ENCODE measurements around the gene KCNAB3.

Gene KCNAB3

DNA sequence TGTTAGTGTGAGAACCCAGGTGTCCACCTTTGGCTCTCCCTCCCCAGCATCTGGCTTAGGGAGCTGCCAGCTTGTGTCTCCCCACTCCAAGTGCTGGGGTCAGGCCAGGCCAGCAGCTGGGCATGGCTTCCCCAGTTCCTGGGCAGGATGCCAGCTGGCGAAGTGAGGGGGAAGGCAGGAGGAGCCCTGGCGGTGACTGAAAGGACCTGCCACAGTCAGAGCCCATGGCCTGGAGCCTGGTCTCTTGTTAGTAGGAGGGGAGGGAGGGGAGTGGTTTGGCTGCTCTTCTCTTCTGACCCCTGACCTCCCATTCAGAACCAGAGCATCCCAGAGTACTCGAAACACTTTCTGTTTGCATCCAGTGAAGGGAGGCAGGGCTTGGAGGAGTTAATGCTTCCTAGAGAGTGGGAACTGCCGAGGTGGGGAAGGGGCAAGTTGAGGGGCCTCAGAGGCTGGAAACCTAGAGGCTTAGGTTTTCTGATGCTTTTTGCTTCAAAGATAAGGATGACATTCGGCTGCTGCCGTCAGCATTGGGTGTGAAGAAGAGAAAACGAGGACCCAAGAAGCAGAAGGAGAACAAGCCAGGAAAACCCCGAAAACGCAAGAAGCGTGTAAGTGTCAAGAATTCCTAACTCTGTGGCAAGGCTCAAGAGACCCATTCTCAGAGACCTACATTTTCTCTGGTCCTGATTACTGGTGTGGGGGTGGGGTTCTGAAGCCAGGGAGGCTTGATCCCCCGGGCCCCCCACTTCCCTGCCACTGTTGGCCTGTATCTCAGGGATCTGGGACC, 40.3 kb downstream of the KCNAB3 start (continued):
- 0 out of 2 replicates have a peak, but pooled peaks have one; percentile 40 for TF ChIP-seq ZEB2 (tag by site-specific recombination; IDR thresholded peaks at IDR 0.05)

DNA sequence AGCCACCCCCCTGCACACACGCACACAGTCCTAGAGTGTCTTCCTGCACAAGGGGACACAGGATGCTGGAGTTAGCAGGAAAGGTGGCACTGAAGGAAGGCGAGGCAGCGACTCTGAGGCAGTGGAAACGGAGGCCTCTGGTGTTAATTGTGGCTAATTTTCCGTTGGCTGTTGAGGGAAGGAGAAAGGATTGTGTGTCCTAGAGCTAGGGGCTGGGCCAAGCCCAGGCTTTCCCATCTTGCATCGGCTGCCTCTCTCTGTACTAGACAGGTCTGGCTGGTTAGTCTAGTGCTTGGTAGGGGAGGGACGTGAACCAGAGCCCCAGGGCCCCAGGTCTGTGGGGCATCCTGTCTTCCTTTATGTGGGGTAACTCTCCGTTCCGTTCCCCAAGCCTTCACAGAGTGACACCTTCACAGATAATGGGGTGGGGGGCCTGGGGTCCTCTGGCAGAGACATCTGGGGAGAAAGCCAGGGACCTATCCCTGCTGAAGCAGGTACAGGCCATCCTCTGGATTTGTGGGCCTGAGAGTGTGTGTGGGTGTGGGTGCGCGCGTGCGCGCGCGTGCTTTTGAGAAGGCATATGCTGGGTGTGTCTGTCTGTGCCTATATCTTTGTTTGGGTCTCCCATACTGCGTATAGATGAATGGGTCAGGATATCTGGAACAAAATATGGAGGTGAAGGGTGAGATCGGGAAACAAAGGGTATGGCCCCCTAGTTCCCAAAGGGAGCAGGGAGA, 41.3 kb downstream of the KCNAB3 start, which contains the start of gene CHD3:
CHD3 (plus strand) TSS at position 606 of the 737 bp plus-strand sequence. CDS start 212 bp downstream, outside the sequence.
- peak within 1 kb of the TSS; percentile 46 for H3K4me3 ChIP-seq (ENCODE audit: low read depth, low read length)
- H3K4me1 ChIP-seq (ENCODE audit: control insufficient read depth, insufficient read depth, low read length) = peaks cover 30% of the 10 kb centered on the region
- ChIA-PET POLR2A (interaction anchor here (1.1 to 1.6 kb wide), 3 partner anchors 22 to 43 kb away, joined by 3 to 8 read pairs (median 4); partner anchors contain the start of genes CNTROB, NAA38 and TRAPPC1), CTCF (interaction anchor here (0.6 to 2.4 kb wide), 10 partner anchors 10 to 173 kb away, joined by 3 to 8 read pairs (median 4); partner anchors contain the start of gene GUCY2D)
- H3K27ac ChIP-seq (ENCODE audit: extremely low read depth, low read depth, low read length) = peak within 1 kb of the TSS; percentile 100
- H3K9me3 ChIP-seq (ENCODE audit: control insufficient read depth, insufficient read depth, low read depth, low read length) = no peaks in the 10 kb centered on the region
- peaks cover 30 to 33% of the 10 kb centered on the region in 2 experiments for H3K36me3 ChIP-seq (ENCODE audit: control insufficient read depth in 2 of 2, insufficient read depth in 1 of 2, low read length in 2 of 2)
- TF ChIP-seq, protein P1, sequence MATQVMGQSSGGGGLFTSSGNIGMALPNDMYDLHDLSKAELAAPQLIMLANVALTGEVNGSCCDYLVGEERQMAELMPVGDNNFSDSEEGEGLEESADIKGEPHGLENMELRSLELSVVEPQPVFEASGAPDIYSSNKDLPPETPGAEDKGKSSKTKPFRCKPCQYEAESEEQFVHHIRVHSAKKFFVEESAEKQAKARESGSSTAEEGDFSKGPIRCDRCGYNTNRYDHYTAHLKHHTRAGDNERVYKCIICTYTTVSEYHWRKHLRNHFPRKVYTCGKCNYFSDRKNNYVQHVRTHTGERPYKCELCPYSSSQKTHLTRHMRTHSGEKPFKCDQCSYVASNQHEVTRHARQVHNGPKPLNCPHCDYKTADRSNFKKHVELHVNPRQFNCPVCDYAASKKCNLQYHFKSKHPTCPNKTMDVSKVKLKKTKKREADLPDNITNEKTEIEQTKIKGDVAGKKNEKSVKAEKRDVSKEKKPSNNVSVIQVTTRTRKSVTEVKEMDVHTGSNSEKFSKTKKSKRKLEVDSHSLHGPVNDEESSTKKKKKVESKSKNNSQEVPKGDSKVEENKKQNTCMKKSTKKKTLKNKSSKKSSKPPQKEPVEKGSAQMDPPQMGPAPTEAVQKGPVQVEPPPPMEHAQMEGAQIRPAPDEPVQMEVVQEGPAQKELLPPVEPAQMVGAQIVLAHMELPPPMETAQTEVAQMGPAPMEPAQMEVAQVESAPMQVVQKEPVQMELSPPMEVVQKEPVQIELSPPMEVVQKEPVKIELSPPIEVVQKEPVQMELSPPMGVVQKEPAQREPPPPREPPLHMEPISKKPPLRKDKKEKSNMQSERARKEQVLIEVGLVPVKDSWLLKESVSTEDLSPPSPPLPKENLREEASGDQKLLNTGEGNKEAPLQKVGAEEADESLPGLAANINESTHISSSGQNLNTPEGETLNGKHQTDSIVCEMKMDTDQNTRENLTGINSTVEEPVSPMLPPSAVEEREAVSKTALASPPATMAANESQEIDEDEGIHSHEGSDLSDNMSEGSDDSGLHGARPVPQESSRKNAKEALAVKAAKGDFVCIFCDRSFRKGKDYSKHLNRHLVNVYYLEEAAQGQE (tag by site-specific recombination; IDR thresholded peaks at IDR 0.05) = no peak
- TF ChIP-seq, protein P2, sequence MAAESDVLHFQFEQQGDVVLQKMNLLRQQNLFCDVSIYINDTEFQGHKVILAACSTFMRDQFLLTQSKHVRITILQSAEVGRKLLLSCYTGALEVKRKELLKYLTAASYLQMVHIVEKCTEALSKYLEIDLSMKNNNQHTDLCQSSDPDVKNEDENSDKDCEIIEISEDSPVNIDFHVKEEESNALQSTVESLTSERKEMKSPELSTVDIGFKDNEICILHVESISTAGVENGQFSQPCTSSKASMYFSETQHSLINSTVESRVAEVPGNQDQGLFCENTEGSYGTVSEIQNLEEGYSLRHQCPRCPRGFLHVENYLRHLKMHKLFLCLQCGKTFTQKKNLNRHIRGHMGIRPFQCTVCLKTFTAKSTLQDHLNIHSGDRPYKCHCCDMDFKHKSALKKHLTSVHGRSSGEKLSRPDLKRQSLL (tag by site-specific recombination; IDR thresholded peaks at IDR 0.05) = peak; percentile 59; the same call in 1 of the 2 replicates
- TF ChIP-seq ZNF23 (tag by site-specific recombination; IDR thresholded peaks at IDR 0.05; ENCODE audit: borderline replicate concordance) = no peak
- TF ChIP-seq ZNF169 (tag by site-specific recombination; IDR thresholded peaks at IDR 0.05) = no peak
- TF ChIP-seq ZNF501 (tag by site-specific recombination; IDR thresholded peaks at IDR 0.05) = no peak
- no peak for TF ChIP-seq ZNF843 (tag by site-specific recombination; IDR thresholded peaks at IDR 0.05)
- peak; percentile 10; the same call in 1 of the 2 replicates for TF ChIP-seq ZFHX2 (tag by site-specific recombination; conservative IDR thresholded peaks at IDR 0.05)
- TF ChIP-seq ZNF366 (tag by site-specific recombination; conservative IDR thresholded peaks at IDR 0.05) = no peak
- TF ChIP-seq OVOL3 (tag by site-specific recombination; IDR thresholded peaks at IDR 0.05) = no peak
- TF ChIP-seq GLI2 (tag by site-specific recombination; IDR thresholded peaks at IDR 0.05; ENCODE audit: borderline replicate concordance, low read depth) = no peak
- TF ChIP-seq ZNF132 (tag by site-specific recombination; IDR thresholded peaks at IDR 0.05; ENCODE audit: borderline replicate concordance) = no peak
- TF ChIP-seq, protein P3, sequence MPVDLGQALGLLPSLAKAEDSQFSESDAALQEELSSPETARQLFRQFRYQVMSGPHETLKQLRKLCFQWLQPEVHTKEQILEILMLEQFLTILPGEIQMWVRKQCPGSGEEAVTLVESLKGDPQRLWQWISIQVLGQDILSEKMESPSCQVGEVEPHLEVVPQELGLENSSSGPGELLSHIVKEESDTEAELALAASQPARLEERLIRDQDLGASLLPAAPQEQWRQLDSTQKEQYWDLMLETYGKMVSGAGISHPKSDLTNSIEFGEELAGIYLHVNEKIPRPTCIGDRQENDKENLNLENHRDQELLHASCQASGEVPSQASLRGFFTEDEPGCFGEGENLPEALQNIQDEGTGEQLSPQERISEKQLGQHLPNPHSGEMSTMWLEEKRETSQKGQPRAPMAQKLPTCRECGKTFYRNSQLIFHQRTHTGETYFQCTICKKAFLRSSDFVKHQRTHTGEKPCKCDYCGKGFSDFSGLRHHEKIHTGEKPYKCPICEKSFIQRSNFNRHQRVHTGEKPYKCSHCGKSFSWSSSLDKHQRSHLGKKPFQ (tag by site-specific recombination; IDR thresholded peaks at IDR 0.05) = 0 out of 2 replicates have a peak, but pooled peaks have one; percentile 3
- TF ChIP-seq ZNF184 (tag by site-specific recombination; IDR thresholded peaks at IDR 0.05) = no peak
- TF ChIP-seq ZNF514 (tag by site-specific recombination; IDR thresholded peaks at IDR 0.05) = no peak
- no peak for TF ChIP-seq ZBTB21 (tag by site-specific recombination; IDR thresholded peaks at IDR 0.05)
- TF ChIP-seq ZNF223 (tag by site-specific recombination; IDR thresholded peaks at IDR 0.05) = 0 out of 2 replicates have a peak, but pooled peaks have one; percentile 34
- TF ChIP-seq, protein P4, sequence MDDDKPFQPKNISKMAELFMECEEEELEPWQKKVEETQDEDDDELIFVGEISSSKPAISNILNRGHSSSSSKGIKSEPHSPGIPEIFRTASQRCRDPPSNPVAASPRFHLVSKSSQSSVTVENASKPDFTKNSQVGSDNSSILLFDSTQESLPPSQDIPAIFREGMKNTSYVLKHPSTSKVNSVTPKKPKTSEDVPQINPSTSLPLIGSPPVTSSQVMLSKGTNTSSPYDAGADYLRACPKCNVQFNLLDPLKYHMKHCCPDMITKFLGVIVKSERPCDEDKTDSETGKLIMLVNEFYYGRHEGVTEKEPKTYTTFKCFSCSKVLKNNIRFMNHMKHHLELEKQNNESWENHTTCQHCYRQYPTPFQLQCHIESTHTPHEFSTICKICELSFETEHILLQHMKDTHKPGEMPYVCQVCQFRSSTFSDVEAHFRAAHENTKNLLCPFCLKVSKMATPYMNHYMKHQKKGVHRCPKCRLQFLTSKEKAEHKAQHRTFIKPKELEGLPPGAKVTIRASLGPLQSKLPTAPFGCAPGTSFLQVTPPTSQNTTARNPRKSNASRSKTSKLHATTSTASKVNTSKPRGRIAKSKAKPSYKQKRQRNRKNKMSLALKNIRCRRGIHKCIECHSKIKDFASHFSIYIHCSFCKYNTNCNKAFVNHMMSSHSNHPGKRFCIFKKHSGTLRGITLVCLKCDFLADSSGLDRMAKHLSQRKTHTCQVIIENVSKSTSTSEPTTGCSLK (tag by site-specific recombination; IDR thresholded peaks at IDR 0.05) = no peak
- TF ChIP-seq, protein P5, sequence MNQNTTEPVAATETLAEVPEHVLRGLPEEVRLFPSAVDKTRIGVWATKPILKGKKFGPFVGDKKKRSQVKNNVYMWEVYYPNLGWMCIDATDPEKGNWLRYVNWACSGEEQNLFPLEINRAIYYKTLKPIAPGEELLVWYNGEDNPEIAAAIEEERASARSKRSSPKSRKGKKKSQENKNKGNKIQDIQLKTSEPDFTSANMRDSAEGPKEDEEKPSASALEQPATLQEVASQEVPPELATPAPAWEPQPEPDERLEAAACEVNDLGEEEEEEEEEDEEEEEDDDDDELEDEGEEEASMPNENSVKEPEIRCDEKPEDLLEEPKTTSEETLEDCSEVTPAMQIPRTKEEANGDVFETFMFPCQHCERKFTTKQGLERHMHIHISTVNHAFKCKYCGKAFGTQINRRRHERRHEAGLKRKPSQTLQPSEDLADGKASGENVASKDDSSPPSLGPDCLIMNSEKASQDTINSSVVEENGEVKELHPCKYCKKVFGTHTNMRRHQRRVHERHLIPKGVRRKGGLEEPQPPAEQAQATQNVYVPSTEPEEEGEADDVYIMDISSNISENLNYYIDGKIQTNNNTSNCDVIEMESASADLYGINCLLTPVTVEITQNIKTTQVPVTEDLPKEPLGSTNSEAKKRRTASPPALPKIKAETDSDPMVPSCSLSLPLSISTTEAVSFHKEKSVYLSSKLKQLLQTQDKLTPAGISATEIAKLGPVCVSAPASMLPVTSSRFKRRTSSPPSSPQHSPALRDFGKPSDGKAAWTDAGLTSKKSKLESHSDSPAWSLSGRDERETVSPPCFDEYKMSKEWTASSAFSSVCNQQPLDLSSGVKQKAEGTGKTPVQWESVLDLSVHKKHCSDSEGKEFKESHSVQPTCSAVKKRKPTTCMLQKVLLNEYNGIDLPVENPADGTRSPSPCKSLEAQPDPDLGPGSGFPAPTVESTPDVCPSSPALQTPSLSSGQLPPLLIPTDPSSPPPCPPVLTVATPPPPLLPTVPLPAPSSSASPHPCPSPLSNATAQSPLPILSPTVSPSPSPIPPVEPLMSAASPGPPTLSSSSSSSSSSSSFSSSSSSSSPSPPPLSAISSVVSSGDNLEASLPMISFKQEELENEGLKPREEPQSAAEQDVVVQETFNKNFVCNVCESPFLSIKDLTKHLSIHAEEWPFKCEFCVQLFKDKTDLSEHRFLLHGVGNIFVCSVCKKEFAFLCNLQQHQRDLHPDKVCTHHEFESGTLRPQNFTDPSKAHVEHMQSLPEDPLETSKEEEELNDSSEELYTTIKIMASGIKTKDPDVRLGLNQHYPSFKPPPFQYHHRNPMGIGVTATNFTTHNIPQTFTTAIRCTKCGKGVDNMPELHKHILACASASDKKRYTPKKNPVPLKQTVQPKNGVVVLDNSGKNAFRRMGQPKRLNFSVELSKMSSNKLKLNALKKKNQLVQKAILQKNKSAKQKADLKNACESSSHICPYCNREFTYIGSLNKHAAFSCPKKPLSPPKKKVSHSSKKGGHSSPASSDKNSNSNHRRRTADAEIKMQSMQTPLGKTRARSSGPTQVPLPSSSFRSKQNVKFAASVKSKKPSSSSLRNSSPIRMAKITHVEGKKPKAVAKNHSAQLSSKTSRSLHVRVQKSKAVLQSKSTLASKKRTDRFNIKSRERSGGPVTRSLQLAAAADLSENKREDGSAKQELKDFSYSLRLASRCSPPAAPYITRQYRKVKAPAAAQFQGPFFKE (tag by site-specific recombination; IDR thresholded peaks at IDR 0.05; ENCODE audit: borderline replicate concordance) = no peak

Measured in HEK293 (cell line).